NCI-H2196 treated with DMSO at 0.1 percent for 48 hours (cell line): ENCODE data around the gene TNS3.

Source experiments
- DNase-seq: peaks from one replicate; lab custom pipeline; 2025; ENCODE audit not compliant: unreplicated experiment; lab: John Stamatoyannopoulos, UW

Gene TNS3

GRCh38 chr7:47565640-47566250, 16.2 kb downstream of the TNS3 start:
- no peak for DNase-seq

- no peak for DNase-seq
Observed at GRCh38 chr7:47563521-47563920, 18.4 kb downstream of the TNS3 start.

- DNase-seq: no peak
Observed at GRCh38 chr7:47561715-47562446, 20.0 kb downstream of the TNS3 start.

GRCh38 chr7:47559306-47560220, 22.3 kb downstream of the TNS3 start:
- DNase-seq: no peak

- DNase-seq: no peak
Observed at GRCh38 chr7:47557694-47558670, 23.9 kb downstream of the TNS3 start.

GRCh38 chr7:47557317-47557693, 24.6 kb downstream of the TNS3 start:
- DNase-seq: no peak

GRCh38 chr7:47556511-47557180, 25.3 kb downstream of the TNS3 start:
- DNase-seq: no peak

- DNase-seq: no peak
Observed at GRCh38 chr7:47553309-47553708, 28.6 kb downstream of the TNS3 start.

GRCh38 chr7:47552621-47553020, 29.3 kb downstream of the TNS3 start:
- no peak for DNase-seq

GRCh38 chr7:47551668-47552440, 30.1 kb downstream of the TNS3 start:
- no peak for DNase-seq

- no peak for DNase-seq
Observed at GRCh38 chr7:47550788-47551470, 31.0 kb downstream of the TNS3 start.

GRCh38 chr7:47549916-47550315, 32.0 kb downstream of the TNS3 start:
- DNase-seq: no peak

GRCh38 chr7:47549397-47549796, 32.5 kb downstream of the TNS3 start:
- no peak for DNase-seq

GRCh38 chr7:47548546-47548945, 33.4 kb downstream of the TNS3 start:
- no peak for DNase-seq

- no peak for DNase-seq
Observed at GRCh38 chr7:47546733-47547494, 35.0 kb downstream of the TNS3 start.

GRCh38 chr7:47546171-47546570, 35.7 kb downstream of the TNS3 start:
- no peak for DNase-seq

GRCh38 chr7:47544416-47544815, 37.5 kb downstream of the TNS3 start:
- DNase-seq: no peak

GRCh38 chr7:47543714-47544113, 38.2 kb downstream of the TNS3 start:
- no peak for DNase-seq
